ENCODE results near the gene DTX3.

Gene DTX3

GRCh38 chr12:57579011-57579410 lies 25.6 kb upstream of the DTX3 start:
- H3K27ac ChIP-seq, result no peak overlapping the region
- no peak for TF ChIP-seq ZFX (IDR thresholded peaks at IDR 0.05; ENCODE audit: borderline replicate concordance)
- no peak for TF ChIP-seq CTCF (IDR thresholded peaks at IDR 0.05)

- H3K27ac ChIP-seq, result no peak overlapping the region
- TF ChIP-seq ZFX (IDR thresholded peaks at IDR 0.05; ENCODE audit: borderline replicate concordance) (no peak), CTCF (IDR thresholded peaks at IDR 0.05) (no peak)
These were observed 24.8 kb upstream of the DTX3 start for GRCh38 chr12:57579677-57580465.

- no peak overlapping the region for H3K27ac ChIP-seq
- no peak for TF ChIP-seq ZFX (IDR thresholded peaks at IDR 0.05; ENCODE audit: borderline replicate concordance)
- no peak for TF ChIP-seq CTCF (IDR thresholded peaks at IDR 0.05)
These were observed 24.2 kb upstream of the DTX3 start for GRCh38 chr12:57580466-57580795.

GRCh38 chr12:57581802-57582201 lies 22.8 kb upstream of the DTX3 start:
- H3K27ac ChIP-seq, result no peak overlapping the region
- TF ChIP-seq ZFX (IDR thresholded peaks at IDR 0.05; ENCODE audit: borderline replicate concordance) (no peak), CTCF (IDR thresholded peaks at IDR 0.05) (no peak)

- no peak overlapping the region for H3K27ac ChIP-seq
- TF ChIP-seq ZFX (IDR thresholded peaks at IDR 0.05; ENCODE audit: borderline replicate concordance), result no peak
- no peak for TF ChIP-seq CTCF (IDR thresholded peaks at IDR 0.05)
These were observed 22.2 kb upstream of the DTX3 start for GRCh38 chr12:57582440-57582839.

- H3K27ac ChIP-seq, result no peak overlapping the region
- TF ChIP-seq CTCF (IDR thresholded peaks at IDR 0.05) (peak; percentile 98), ZFX (IDR thresholded peaks at IDR 0.05; ENCODE audit: borderline replicate concordance) (no peak)
These were observed 21.4 kb upstream of the DTX3 start for GRCh38 chr12:57583008-57583831.

- TF ChIP-seq ZFX (IDR thresholded peaks at IDR 0.05; ENCODE audit: borderline replicate concordance) (no peak), CTCF (IDR thresholded peaks at IDR 0.05) (no peak)
- no peak overlapping the region for H3K27ac ChIP-seq
These were observed 20.6 kb upstream of the DTX3 start for GRCh38 chr12:57584050-57584449.
